Prostate gland (tissue), 2 donors: ENCODE measurements around the gene L1CAM. TPM values are rescaled to one million over a fixed set of nuclear protein-coding genes. Genes with fewer than 3 reads are reported as not detected.

Source experiments
- DNase-seq: peaks from one replicate; pipeline ENCODE4 v3.0.0-alpha.2; 2019; ENCODE audit warnings: low spot score
- H3K27ac ChIP-seq, 2 donors: fragments of 200-600 bp; sonication (generic); 2 replicates each; pipeline ENCODE4 v1.5.1; 2017 to 2019
- H3K27me3 ChIP-seq: fragments of 200-600 bp; sonication (generic); replicated peaks from 2 replicates; pipeline ENCODE4 v1.5.1; 2019; ENCODE audit not compliant: insufficient read depth
- H3K36me3 ChIP-seq, 2 donors: fragments of 200-600 bp; sonication (generic); 1 replicate in 1 of 2; 2 replicates in 1 of 2; pipeline versions ENCODE4 v1.5.1 to v1.8.1; 2017 to 2019
- H3K4me1 ChIP-seq: fragments of 200-600 bp; sonication (generic); replicated peaks from 2 replicates; pipeline ENCODE4 v1.5.1; 2019
- H3K4me3 ChIP-seq, 2 donors: fragments of 200-600 bp; sonication (generic); 2 replicates each; pipeline ENCODE4 v1.5.1; 2017 to 2019
- H3K9me3 ChIP-seq: fragments of 200-600 bp; sonication (generic); 2 replicates; pipeline ENCODE4 v1.5.1; 2017
- CTCF ChIP-seq, 4 experiments: fragments of 200-600 bp in 2 of 4; fragments of 450-650 bp in 2 of 4; sonication (generic) in 2 of 4; IDR thresholded peaks; 1 replicate in 3 of 4; 2 replicates in 1 of 4; pipeline ENCODE4 v1.5.1; 2016 to 2019; ENCODE audit warnings: antibody characterized with exemption in 4 of 4, mild to moderate bottlenecking in 2 of 4, moderate library complexity in 2 of 4
- POLR2A ChIP-seq: fragments of 450-650 bp; IDR thresholded peaks from one replicate; pipeline ENCODE4 v1.6.1; 2016; ENCODE audit warnings: antibody characterized with exemption, mild to moderate bottlenecking
- POLR2AphosphoS5 ChIP-seq: sonication (generic); formaldehyde crosslinking; IDR thresholded peaks from one replicate; pipeline ENCODE4 v1.6.1; 2017; ENCODE audit warnings: antibody characterized with exemption
- WGBS: methylation state at CpG from one replicate; pipeline ENCODE4 v1.1.5; 2018; 5-methylcytosine and 5-hydroxymethylcytosine counted together
- intact Hi-C: fragments of 100-400 bp; cut with DNase I; formaldehyde crosslinking; loops from one replicate; pipeline ENCODE4 v1.14.2; 2022
- total RNA-seq, 2 donors: library from RNA; depleted of rRNA; stranded (reverse); fragments of >200 nt; gene quantifications; one replicate each; pipeline ENCODE4 v1.1.0, GENCODE V29; 2016

L1CAM gene
- total RNA-seq, 2 donors from 2014 or later, result 0.73 to 18.0 TPM

- Histone ChIP-seq H3K9me3 (no peaks in the 10 kb centered on the region), H3K36me3 (no peaks in the 10 kb centered on the region), H3K27me3 (no peaks in the 10 kb centered on the region), H3K4me1 (no peaks in the 10 kb centered on the region), H3K4me3 (no peak overlapping the region), H3K27ac (no peak overlapping the region)
- WGBS, result 34% methylated on average over 3 of the region's 7 CpGs
- TF ChIP-seq POLR2AphosphoS5, result no peak
- no peak for TF ChIP-seq POLR2A
- no peak for TF ChIP-seq CTCF (IDR thresholded peaks at IDR 0.05)
- DNase-seq, result no peak
- intact Hi-C loops, result no loop called here
These were observed 12.5 kb downstream of the L1CAM start for GRCh38 chrX:153873282-153874084.

- 58% methylated on average over 12 of the region's 29 CpGs for WGBS
- no peak overlapping the region for H3K4me3 ChIP-seq
- H3K27me3 ChIP-seq, result no peaks in the 10 kb centered on the region
- TF ChIP-seq CTCF (IDR thresholded peaks at IDR 0.05), result no peak
- no peak for TF ChIP-seq POLR2AphosphoS5
- no peak for TF ChIP-seq POLR2A
- H3K4me1 ChIP-seq, result no peaks in the 10 kb centered on the region
- H3K9me3 ChIP-seq, result no peaks in the 10 kb centered on the region
- no peak overlapping the region for H3K27ac ChIP-seq
- intact Hi-C loops, result no loop called here
- DNase-seq, result no peak
- no peaks in the 10 kb centered on the region for H3K36me3 ChIP-seq
These were observed 13.8 kb downstream of the L1CAM start for GRCh38 chrX:153871946-153872878.

- H3K27me3 ChIP-seq, result no peaks in the 10 kb centered on the region
- intact Hi-C loops, result no loop called here
These were observed 14.5 kb downstream of the L1CAM start for GRCh38 chrX:153871451-153871850.

GRCh38 chrX:153870791-153871360 is 15.1 kb downstream of the L1CAM start:
- no peak for TF ChIP-seq POLR2AphosphoS5
- no peak for TF ChIP-seq CTCF (IDR thresholded peaks at IDR 0.05)
- TF ChIP-seq POLR2A, result no peak
- WGBS, result 58% methylated on average over 18 of the region's 21 CpGs

More at GRCh38 chrX:153871451-153871850, 14.5 kb downstream of the L1CAM start:
- H3K36me3 ChIP-seq, result no peaks in the 10 kb centered on the region
- TF ChIP-seq POLR2A (no peak), CTCF (IDR thresholded peaks at IDR 0.05) (no peak), POLR2AphosphoS5 (no peak)
- H3K9me3 ChIP-seq, result no peaks in the 10 kb centered on the region
- no peak overlapping the region for H3K4me3 ChIP-seq
- no peaks in the 10 kb centered on the region for H3K4me1 ChIP-seq
- no peak overlapping the region for H3K27ac ChIP-seq
- WGBS, result 21% methylated on average over 6 of the region's 6 CpGs
- no peak for DNase-seq

More at GRCh38 chrX:153870791-153871360, 15.1 kb downstream of the L1CAM start:
- Histone ChIP-seq H3K27ac (no peak overlapping the region), H3K27me3 (no peaks in the 10 kb centered on the region), H3K4me3 (no peak overlapping the region), H3K9me3 (no peaks in the 10 kb centered on the region), H3K36me3 (no peaks in the 10 kb centered on the region), H3K4me1 (no peaks in the 10 kb centered on the region)
- no peak for DNase-seq
- intact Hi-C loops, result no loop called here
